ENCODE results near the gene SAYSD1. TPM values are rescaled to one million over a fixed set of nuclear protein-coding genes. Genes with fewer than 3 reads are reported as not detected.

SAYSD1 gene
- total and polyA plus RNA-seq, 2 of the 8 experiments (the other 6 are each of a cell fraction or from before 2014, with no cell fraction given), result 6.7 to 7.9 TPM

GRCh38 chr6:39114388-39114703, 640 bp downstream of the SAYSD1 start:
- no peak overlapping the region for H3K14ac ChIP-seq (ENCODE audit: insufficient read length)
- H4K5ac ChIP-seq (ENCODE audit: insufficient read length, low read depth, low read length), result no peak overlapping the region
- POLR2A ChIA-PET (ENCODE audit: partially characterized antibody), result interaction anchor here (0.7 to 1.7 kb wide), 5 partner anchors 8 to 118 kb away, joined by 3 to 8 read pairs (median 3); no protein-coding TSS in a partner anchor
- no peak overlapping the region for H2BK120ac ChIP-seq (replicated peaks; ENCODE audit: low read depth, low read length)
- no peak overlapping the region for H2BK20ac ChIP-seq (ENCODE audit: low read length)
- no peak overlapping the region for H3K4ac ChIP-seq (replicated peaks; ENCODE audit: insufficient read length, low read depth, low read length)
- H3K36me3 ChIP-seq (ENCODE audit: control insufficient read depth in 2 of 4, insufficient read depth in 4 of 4, low read length in 3 of 4), result no peaks in the 10 kb centered on the region; a peak in 1 of 8 replicates
- peak overlapping the region; percentile 86 for H2AFZ ChIP-seq (ENCODE audit: low read length)
- H3K79me1 ChIP-seq (ENCODE audit: low read depth, low read length), result no peaks in the 10 kb centered on the region; the same call in 1 of the 2 replicates
- H4K91ac ChIP-seq (replicated peaks; ENCODE audit: insufficient read length, low read length), result no peak overlapping the region
- no peak overlapping the region for H3K27ac ChIP-seq (ENCODE audit: low read depth, low read length)
- H4K20me1 ChIP-seq (replicated peaks in 1 of 2; ENCODE audit: control insufficient read depth in 1 of 2, insufficient read depth in 2 of 2, low read length in 2 of 2), result peaks cover 0 to 2% of the 10 kb centered on the region in 2 experiments
- H4K8ac ChIP-seq (ENCODE audit: extremely low read depth, insufficient read depth, low read length), result peak overlapping the region; percentile 85; the same call in 1 of the 2 replicates
- no peak overlapping the region; the same call in 1 of the 2 replicates for H2BK12ac ChIP-seq (ENCODE audit: low read depth, low read length)
- peaks cover 4% of the 10 kb centered on the region; the same call in 1 of the 2 replicates for H3K23me2 ChIP-seq (ENCODE audit: low read depth, low read length)
- peaks cover 0 to 6% (median 5%) of the 10 kb centered on the region in 4 experiments; a peak in 5 of 7 replicates for H3K4me1 ChIP-seq (replicated peaks in 1 of 4; ENCODE audit: control insufficient read depth in 3 of 4, insufficient read depth in 4 of 4, low read length in 3 of 4)
- no peak for DNase-seq (ENCODE audit: low read depth in 1 of 2, low spot score in 2 of 2)
- WGBS, 2 experiments (ENCODE audit: extremely low coverage in 1 of 2, insufficient coverage in 1 of 2, insufficient read length in 1 of 2, insufficient replicate concordance in 2 of 2, low coverage in 1 of 2, low lambda C conversion rate in 2 of 2, missing lambda C conversion rate in 1 of 2), result 4% methylated on average over 11 of the region's 11 CpGs; no CpG with 5 or more reads in 1 of the 2 experiments
- H3K9me3 ChIP-seq (ENCODE audit: insufficient read depth in 2 of 2, low read depth in 1 of 2, low read length in 1 of 2), result no peaks in the 10 kb centered on the region
- no peak for FAIRE-seq
- no peaks in the 10 kb centered on the region for H3K79me2 ChIP-seq (ENCODE audit: control insufficient read depth in 1 of 2, insufficient read depth in 2 of 2, low read length in 2 of 2)
- H3K18ac ChIP-seq (ENCODE audit: extremely low read depth, low read length), result no peak overlapping the region; the same call in 1 of the 2 replicates
- TF ChIP-seq KDM4A (IDR thresholded peaks at IDR 0.05; ENCODE audit: low read depth, low read length, severe bottlenecking) (no peak), ATF3 (IDR thresholded peaks at IDR 0.05; ENCODE audit: insufficient read depth, low read depth, low read length) (no peak), SP2 (IDR thresholded peaks at IDR 0.05; ENCODE audit: low read length) (no peak), ASH2L (IDR thresholded peaks at IDR 0.05; ENCODE audit: low read length) (no peak), BACH1 (IDR thresholded peaks at IDR 0.05; ENCODE audit: low read length) (0 out of 2 replicates have a peak, but pooled peaks have one; percentile 18), RXRA (IDR thresholded peaks at IDR 0.05; ENCODE audit: insufficient read depth, low read depth, low read length) (no peak)
- peak overlapping the region in 3 of 4 experiments; percentile 45 to 86 (median 84); a peak in 4 of 7 replicates for H3K9ac ChIP-seq (replicated peaks in 1 of 4; ENCODE audit: extremely low read depth in 1 of 4, low read depth in 3 of 4, low read length in 3 of 4)
- no peak overlapping the region for H3K56ac ChIP-seq (replicated peaks; ENCODE audit: insufficient read length, low read depth, low read length)
- peak overlapping the region; percentile 72 to 99 for H3K4me2 ChIP-seq (ENCODE audit: insufficient read depth in 1 of 2, low read depth in 2 of 2, low read length in 2 of 2)
- H2BK5ac ChIP-seq (ENCODE audit: low read depth, low read length), result peak overlapping the region; percentile 94; the same call in 1 of the 2 replicates
- no peak overlapping the region for H3K23ac ChIP-seq (ENCODE audit: insufficient read length)
- H3K4me3 ChIP-seq (ENCODE audit: extremely low read depth in 1 of 4, insufficient read depth in 2 of 4, low read depth in 3 of 4, low read length in 4 of 4), result peak overlapping the region; percentile 48 to 85 (median 78)
- no peak overlapping the region for H2AK5ac ChIP-seq (ENCODE audit: low read depth, low read length)
- H3K27me3 ChIP-seq (replicated peaks in 1 of 4; ENCODE audit: control insufficient read depth in 3 of 4, extremely low read depth in 1 of 4, insufficient read depth in 3 of 4, low read length in 3 of 4), result 0 out of 7 replicates have a peak, but pooled peaks cover 0 to 2% (median 1%) of the 10 kb centered on the region in 4 experiments
- H2BK15ac ChIP-seq (ENCODE audit: low read length), result 0 out of 2 replicates have a peak overlapping the region, but pooled peaks have one; percentile 40
- CTCF ChIA-PET (ENCODE audit: partially characterized antibody), result interaction anchor here (0.6 to 1.9 kb wide), 9 partner anchors 12 to 242 kb away, joined by 3 to 7 read pairs (median 4); no protein-coding TSS in a partner anchor

All from H1 (cell line).